ENCODE results near the gene TSPAN8. TPM values are rescaled to one million over a fixed set of nuclear protein-coding genes. Genes with fewer than 3 reads are reported as not detected.
"Not testable (repeated sequence)": the region's sequence is repeated elsewhere in the genome, so short reads cannot be mapped to it uniquely, and the experiment has no call there.

Gene TSPAN8
- total RNA-seq, 1 donor from 2014 or later: 2.9 TPM

DNA sequence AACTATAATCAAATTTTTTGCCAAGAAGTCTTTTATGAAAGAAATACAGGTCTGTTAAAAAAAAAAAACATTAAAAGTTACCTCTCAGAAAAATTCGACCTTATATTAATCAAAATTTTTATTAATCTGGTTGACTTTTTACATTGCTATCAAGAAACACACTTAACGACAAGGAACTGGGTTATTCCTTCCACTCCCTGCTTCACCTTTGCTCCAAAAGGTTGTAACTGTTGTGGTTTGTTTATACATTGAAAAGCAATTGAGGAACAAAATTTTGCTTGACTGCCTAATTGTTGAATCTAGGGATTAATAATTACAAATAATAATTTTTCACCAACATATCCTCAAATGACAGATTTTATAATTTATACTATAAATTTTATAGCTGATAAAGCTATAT is 28.4 kb downstream of the TSPAN8 start:
- H3K36me3 ChIP-seq: no peaks in the 10 kb centered on the region
- no peak overlapping the region for H3K4me3 ChIP-seq
- no peak overlapping the region for H3K27ac ChIP-seq
- no peak for DNase-seq (ENCODE audit: extremely low spot score in 2 of 2)
- TF ChIP-seq POLR2A (IDR thresholded peaks at IDR 0.05) (no peak), POLR2AphosphoS5 (IDR thresholded peaks at IDR 0.05; ENCODE audit: insufficient read depth in 1 of 2, low read depth in 1 of 2) (no peak)
- TF ChIP-seq, protein P1, sequence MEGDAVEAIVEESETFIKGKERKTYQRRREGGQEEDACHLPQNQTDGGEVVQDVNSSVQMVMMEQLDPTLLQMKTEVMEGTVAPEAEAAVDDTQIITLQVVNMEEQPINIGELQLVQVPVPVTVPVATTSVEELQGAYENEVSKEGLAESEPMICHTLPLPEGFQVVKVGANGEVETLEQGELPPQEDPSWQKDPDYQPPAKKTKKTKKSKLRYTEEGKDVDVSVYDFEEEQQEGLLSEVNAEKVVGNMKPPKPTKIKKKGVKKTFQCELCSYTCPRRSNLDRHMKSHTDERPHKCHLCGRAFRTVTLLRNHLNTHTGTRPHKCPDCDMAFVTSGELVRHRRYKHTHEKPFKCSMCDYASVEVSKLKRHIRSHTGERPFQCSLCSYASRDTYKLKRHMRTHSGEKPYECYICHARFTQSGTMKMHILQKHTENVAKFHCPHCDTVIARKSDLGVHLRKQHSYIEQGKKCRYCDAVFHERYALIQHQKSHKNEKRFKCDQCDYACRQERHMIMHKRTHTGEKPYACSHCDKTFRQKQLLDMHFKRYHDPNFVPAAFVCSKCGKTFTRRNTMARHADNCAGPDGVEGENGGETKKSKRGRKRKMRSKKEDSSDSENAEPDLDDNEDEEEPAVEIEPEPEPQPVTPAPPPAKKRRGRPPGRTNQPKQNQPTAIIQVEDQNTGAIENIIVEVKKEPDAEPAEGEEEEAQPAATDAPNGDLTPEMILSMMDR (IDR thresholded peaks at IDR 0.05): no peak
- intact Hi-C loops (cut with DNase I): no loop called here
- no peaks in the 10 kb centered on the region for H3K4me1 ChIP-seq
- no peaks in the 10 kb centered on the region for H3K9me3 ChIP-seq
- no peaks in the 10 kb centered on the region for H3K27me3 ChIP-seq

DNA sequence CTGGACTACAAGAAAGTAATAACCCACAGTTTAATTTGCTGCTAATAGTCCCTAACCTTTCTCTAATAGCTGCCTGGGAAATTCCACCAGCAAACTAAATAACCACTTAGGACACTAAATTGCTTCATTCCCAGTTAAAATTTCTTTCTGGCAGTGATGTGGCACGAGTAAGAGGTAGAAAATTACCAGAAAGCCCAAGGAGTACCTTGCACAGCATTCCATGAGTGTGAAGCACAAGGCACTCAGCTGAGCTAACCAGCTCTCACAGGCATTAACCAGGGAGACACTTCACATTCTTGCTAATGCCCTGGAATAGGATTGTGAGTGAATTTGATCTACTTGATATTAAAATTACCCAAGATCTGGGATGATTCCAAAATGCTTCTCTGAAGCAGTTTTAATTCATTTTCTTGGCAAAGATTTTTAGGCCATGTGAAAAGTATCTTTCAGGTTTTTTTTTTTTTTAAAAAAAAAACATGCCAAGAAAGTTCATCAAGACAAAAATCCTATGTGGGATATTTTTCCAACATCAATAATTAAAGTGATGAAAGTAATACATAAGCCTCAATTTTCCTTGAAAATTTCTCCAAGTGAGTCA is 29.5 kb downstream of the TSPAN8 start:
- Histone ChIP-seq H3K27me3 (no peaks in the 10 kb centered on the region), H3K27ac (no peak overlapping the region), H3K4me1 (no peaks in the 10 kb centered on the region), H3K4me3 (no peak overlapping the region), H3K9me3 (no peaks in the 10 kb centered on the region), H3K36me3 (no peaks in the 10 kb centered on the region)
- TF ChIP-seq POLR2A (IDR thresholded peaks at IDR 0.05): no peak
- no peak for TF ChIP-seq POLR2AphosphoS5 (IDR thresholded peaks at IDR 0.05; ENCODE audit: insufficient read depth in 1 of 2, low read depth in 1 of 2)
- TF ChIP-seq, protein P1 (IDR thresholded peaks at IDR 0.05): no peak
- intact Hi-C loops (cut with DNase I): no loop called here
- DNase-seq (ENCODE audit: extremely low spot score in 2 of 2): no peak

DNA sequence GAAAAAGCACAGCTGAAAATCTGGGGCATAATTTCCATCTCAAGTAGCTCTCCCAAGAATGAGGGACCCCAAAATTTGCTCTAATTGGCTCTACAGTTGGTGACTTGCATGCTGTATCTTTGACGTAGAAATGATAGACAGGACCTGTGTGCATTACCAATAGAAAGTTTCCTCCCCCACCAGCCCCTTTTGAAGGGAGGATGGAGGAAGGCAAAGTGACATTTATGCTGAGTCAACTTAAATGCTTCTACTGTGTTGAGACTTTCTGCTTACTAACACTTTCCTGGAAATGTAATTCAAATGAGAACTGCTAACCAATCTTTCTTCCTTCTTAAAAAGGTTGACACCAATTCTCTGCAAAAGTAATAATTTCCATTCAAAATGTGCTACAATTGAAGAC is 31.9 kb downstream of the TSPAN8 start:
- H3K4me1 ChIP-seq: no peaks in the 10 kb centered on the region
- TF ChIP-seq POLR2AphosphoS5 (IDR thresholded peaks at IDR 0.05; ENCODE audit: insufficient read depth in 1 of 2, low read depth in 1 of 2) (no peak), POLR2A (IDR thresholded peaks at IDR 0.05) (no peak)
- TF ChIP-seq, protein P1 (IDR thresholded peaks at IDR 0.05): no peak
- no peak overlapping the region for H3K4me3 ChIP-seq
- intact Hi-C loops (cut with DNase I): no loop called here
- no peak overlapping the region for H3K27ac ChIP-seq
- no peak for DNase-seq (ENCODE audit: extremely low spot score in 2 of 2)
- H3K27me3 ChIP-seq: no peaks in the 10 kb centered on the region
- H3K9me3 ChIP-seq: no peaks in the 10 kb centered on the region
- H3K36me3 ChIP-seq: no peaks in the 10 kb centered on the region

DNA sequence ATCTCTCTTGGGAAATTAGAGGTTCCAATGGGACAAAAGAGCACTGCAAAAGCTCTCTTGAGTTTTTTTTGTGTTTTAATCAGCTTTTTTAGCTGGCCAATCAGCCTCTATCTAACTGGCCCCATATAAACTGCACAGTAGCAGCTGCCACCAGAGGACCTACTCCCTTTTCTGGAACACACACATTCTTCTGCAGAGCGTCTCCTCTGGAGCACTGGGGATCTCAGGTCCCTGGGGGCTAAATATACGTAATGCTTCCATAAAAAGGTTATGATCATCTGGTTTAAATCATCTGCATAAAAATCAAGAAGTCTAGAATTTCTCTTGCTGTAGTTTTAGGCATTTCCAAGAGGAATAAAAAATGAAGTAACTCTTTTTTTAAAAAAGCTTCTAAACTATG is 32.3 kb downstream of the TSPAN8 start:
- no peaks in the 10 kb centered on the region for H3K36me3 ChIP-seq
- H3K4me3 ChIP-seq: no peak overlapping the region
- no peak for TF ChIP-seq POLR2AphosphoS5 (IDR thresholded peaks at IDR 0.05; ENCODE audit: insufficient read depth in 1 of 2, low read depth in 1 of 2)
- TF ChIP-seq, protein P1 (IDR thresholded peaks at IDR 0.05): no peak

DNA sequence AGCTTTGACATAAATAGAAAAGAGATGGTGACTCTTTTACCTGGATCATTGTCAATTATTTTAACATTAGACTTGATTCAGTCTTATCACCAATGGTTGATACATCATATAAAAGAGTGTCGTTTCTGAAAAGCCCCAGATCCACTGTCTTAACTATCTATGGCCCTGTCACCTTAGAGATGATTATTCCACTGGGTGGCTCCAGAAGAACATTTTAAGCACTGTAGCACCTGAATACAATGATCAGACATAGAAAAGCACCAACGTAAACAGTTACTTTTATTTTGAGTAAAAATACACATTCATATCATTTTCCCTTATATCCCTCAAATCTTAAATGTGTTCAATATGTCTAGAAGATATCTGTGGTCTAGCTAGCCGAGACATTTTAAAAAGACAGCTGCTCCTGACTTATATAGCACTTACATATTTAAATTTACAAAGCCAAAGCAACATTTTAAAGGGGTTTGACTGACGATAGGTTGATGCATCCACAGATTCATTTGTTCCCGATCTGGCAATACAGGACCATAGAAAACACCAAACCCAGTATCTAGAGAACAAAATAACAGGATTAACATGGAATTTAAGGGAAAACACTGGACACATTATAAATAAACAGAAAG is 32.9 kb downstream of the TSPAN8 start:
- no peaks in the 10 kb centered on the region for H3K9me3 ChIP-seq
- H3K4me1 ChIP-seq: no peaks in the 10 kb centered on the region
- H3K27me3 ChIP-seq: no peaks in the 10 kb centered on the region
- no peak overlapping the region for H3K4me3 ChIP-seq
- TF ChIP-seq, protein P1 (IDR thresholded peaks at IDR 0.05): no peak
- no peak for TF ChIP-seq POLR2AphosphoS5 (IDR thresholded peaks at IDR 0.05; ENCODE audit: insufficient read depth in 1 of 2, low read depth in 1 of 2)
- TF ChIP-seq POLR2A (IDR thresholded peaks at IDR 0.05): no peak
- H3K36me3 ChIP-seq: no peaks in the 10 kb centered on the region
- DNase-seq (ENCODE audit: extremely low spot score in 2 of 2): no peak
- no peak overlapping the region for H3K27ac ChIP-seq
- intact Hi-C loops (cut with DNase I): no loop called here

More for the DNA sequence above, 32.3 kb downstream of the TSPAN8 start:
- intact Hi-C loops (cut with DNase I): no loop called here
- Histone ChIP-seq H3K27me3 (no peaks in the 10 kb centered on the region), H3K9me3 (no peaks in the 10 kb centered on the region), H3K4me1 (no peaks in the 10 kb centered on the region), H3K27ac (no peak overlapping the region)
- no peak for DNase-seq (ENCODE audit: extremely low spot score in 2 of 2)

DNA sequence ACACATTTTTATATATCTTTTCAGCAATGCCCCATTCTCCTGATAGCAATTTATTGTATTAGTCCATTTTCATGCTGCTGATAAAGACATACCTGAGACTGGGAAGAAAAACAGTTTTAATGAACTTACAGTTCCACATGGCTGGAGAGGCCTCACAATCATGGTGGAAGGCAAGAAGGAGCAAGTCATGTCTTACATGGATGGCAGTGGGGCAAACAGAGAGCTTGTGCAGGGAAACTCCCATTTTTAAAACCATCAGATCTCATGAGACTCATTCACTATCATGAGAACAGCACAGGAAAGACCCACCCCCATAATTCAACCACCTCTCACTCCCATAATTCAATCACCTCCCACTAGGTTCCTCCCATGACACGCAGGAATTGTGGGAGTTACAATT is 44.7 kb downstream of the TSPAN8 start:
- H3K4me1 ChIP-seq; H3K36me3 ChIP-seq; intact Hi-C loops (cut with DNase I); H3K27ac ChIP-seq; H3K27me3 ChIP-seq; DNase-seq (ENCODE audit: extremely low spot score in 2 of 2); H3K4me3 ChIP-seq; H3K9me3 ChIP-seq: not testable (repeated sequence)
